GM12878 (cell line): ENCODE measurements around the gene CLIP1.

ENCODE experiments used
- CEBPB ChIP-seq, 2 experiments: fragments of 150-350 bp in 1 of 2; IDR thresholded peaks; 2 replicates each; pipeline ENCODE4 v1.6.1; 2012 to 2014; ENCODE audit warnings: low read depth in 2 of 2, low read length in 2 of 2, borderline replicate concordance in 1 of 2, inconsistent platforms in 1 of 2
- CREB1 ChIP-seq: IDR thresholded peaks from 2 replicates; pipeline ENCODE4 v1.6.1; 2012; ENCODE audit warnings: low read depth, mild to moderate bottlenecking, inconsistent platforms
- E4F1 ChIP-seq: fragments of 450-650 bp; IDR thresholded peaks from 2 replicates; pipeline ENCODE4 v1.6.1; 2018; ENCODE audit warnings: borderline replicate concordance, mild to moderate bottlenecking; ENCODE audit not compliant: partially characterized antibody
- KDM1A ChIP-seq: fragments of 200-600 bp; sonication (generic); IDR thresholded peaks from 2 replicates; pipeline ENCODE4 v1.6.1; 2016; ENCODE audit warnings: borderline replicate concordance
- POU2F2 ChIP-seq: IDR thresholded peaks from 3 replicates; pipeline ENCODE4 v1.6.1; 2011; ENCODE audit warnings: low read depth, mild to moderate bottlenecking, low read length, borderline replicate concordance
- SIN3A ChIP-seq: IDR thresholded peaks from 2 replicates; pipeline ENCODE4 v1.6.1; 2012; ENCODE audit warnings: low read depth, low read length, improper control_type of control experiment
- ZBTB11 ChIP-seq: fragments of 450-650 bp; formaldehyde crosslinking; IDR thresholded peaks from 2 replicates; pipeline ENCODE4 v1.5.0; 2022; ENCODE audit warnings: mild to moderate bottlenecking, missing genetic modification characterization
- ZNF217 ChIP-seq: fragments of 450-650 bp; IDR thresholded peaks from 2 replicates; pipeline ENCODE4 v1.6.1; 2017; ENCODE audit warnings: antibody characterized with exemption, mild to moderate bottlenecking
- ZSCAN29 ChIP-seq: fragments of 450-650 bp; IDR thresholded peaks from 2 replicates; pipeline ENCODE4 v1.6.1; 2017; ENCODE audit warnings: mild to moderate bottlenecking, moderate library complexity

- TF ChIP-seq ZNF217 (no peak), CEBPB (IDR thresholded peaks at IDR 0.05; ENCODE audit: borderline replicate concordance in 1 of 2, low read depth in 2 of 2, low read length in 2 of 2) (no peak), KDM1A (no peak), POU2F2 (no peak), ZBTB11 (no peak), CREB1 (no peak), SIN3A (no peak), E4F1 (no peak), ZSCAN29 (no peak)
Measured at GRCh38 chr12:122459211-122459610, 36.7 kb upstream of the CLIP1 start.
